ENCODE data around the gene KDM4B. TPM values are rescaled to one million over a fixed set of nuclear protein-coding genes. Genes with fewer than 3 reads are reported as not detected.

KDM4B gene
- total RNA-seq, 1 donor from 2014 or later = 21.2 TPM

- H3K4me3 ChIP-seq (ENCODE audit: low read depth, low read length) = no peak overlapping the region
- no peaks in the 10 kb centered on the region for H3K27me3 ChIP-seq (ENCODE audit: control insufficient read depth, insufficient read depth, low read length)
- TF ChIP-seq CTCF (IDR thresholded peaks at IDR 0.05; ENCODE audit: insufficient read depth, low read length, poor library complexity, severe bottlenecking) = no peak
- no peak for DNase-seq (ENCODE audit: low read depth)
- no peaks in the 10 kb centered on the region for H3K36me3 ChIP-seq (ENCODE audit: control insufficient read depth, insufficient read depth, low read length)
Measured at GRCh38 chr19:5173993-5174392, 205.1 kb downstream of the KDM4B start.

- Histone ChIP-seq H3K36me3 (ENCODE audit: control insufficient read depth, insufficient read depth, low read length) (no peaks in the 10 kb centered on the region), H3K4me3 (ENCODE audit: low read depth, low read length) (no peak overlapping the region), H3K27me3 (ENCODE audit: control insufficient read depth, insufficient read depth, low read length) (no peaks in the 10 kb centered on the region)
- DNase-seq (ENCODE audit: low read depth) = no peak
- no peak for TF ChIP-seq CTCF (IDR thresholded peaks at IDR 0.05; ENCODE audit: insufficient read depth, low read length, poor library complexity, severe bottlenecking)
Measured at GRCh38 chr19:5177745-5178450, 209.0 kb downstream of the KDM4B start.

- no peak for DNase-seq (ENCODE audit: low read depth)
- Histone ChIP-seq H3K4me3 (ENCODE audit: low read depth, low read length) (no peak overlapping the region), H3K36me3 (ENCODE audit: control insufficient read depth, insufficient read depth, low read length) (no peaks in the 10 kb centered on the region), H3K27me3 (ENCODE audit: control insufficient read depth, insufficient read depth, low read length) (no peaks in the 10 kb centered on the region)
- TF ChIP-seq CTCF (IDR thresholded peaks at IDR 0.05; ENCODE audit: insufficient read depth, low read length, poor library complexity, severe bottlenecking) = no peak
Measured at GRCh38 chr19:5178841-5179240, 209.9 kb downstream of the KDM4B start.

GRCh38 chr19:5179256-5179655, 210.3 kb downstream of the KDM4B start:
- no peak overlapping the region for H3K4me3 ChIP-seq (ENCODE audit: low read depth, low read length)
- no peak for TF ChIP-seq CTCF (IDR thresholded peaks at IDR 0.05; ENCODE audit: insufficient read depth, low read length, poor library complexity, severe bottlenecking)
- DNase-seq (ENCODE audit: low read depth) = no peak
- H3K36me3 ChIP-seq (ENCODE audit: control insufficient read depth, insufficient read depth, low read length) = no peaks in the 10 kb centered on the region
- no peaks in the 10 kb centered on the region for H3K27me3 ChIP-seq (ENCODE audit: control insufficient read depth, insufficient read depth, low read length)

- DNase-seq (ENCODE audit: low read depth) = no peak
- H3K27me3 ChIP-seq (ENCODE audit: control insufficient read depth, insufficient read depth, low read length) = no peaks in the 10 kb centered on the region
Measured at GRCh38 chr19:5181329-5181728, 212.4 kb downstream of the KDM4B start.

More at GRCh38 chr19:5181329-5181728, 212.4 kb downstream of the KDM4B start:
- H3K4me3 ChIP-seq (ENCODE audit: low read depth, low read length) = no peak overlapping the region
- H3K36me3 ChIP-seq (ENCODE audit: control insufficient read depth, insufficient read depth, low read length) = no peaks in the 10 kb centered on the region
- TF ChIP-seq CTCF (IDR thresholded peaks at IDR 0.05; ENCODE audit: insufficient read depth, low read length, poor library complexity, severe bottlenecking) = no peak

All from kidney epithelial cell (primary cell).